Keratinocyte (primary cell): ENCODE results near the gene RNF141. TPM values are rescaled to one million over a fixed set of nuclear protein-coding genes. Genes with fewer than 3 reads are reported as not detected.

Experiments used
- DNase-seq: peaks from one replicate; pipeline ENCODE4 v3.0.0-alpha.2; 2011; ENCODE audit warnings: low read depth, missing footprints, low spot score
- FAIRE-seq: peaks from 2 replicates; lab custom pipeline; 2011; peaks lifted over from hg19 to GRCh38; lab: Jason Lieb, UNC
- H2AFZ ChIP-seq: 2 replicates; pipeline ENCODE4 v1.6.0; 2012; ENCODE audit warnings: low read length, control low read depth, inconsistent platforms; ENCODE audit not compliant: control insufficient read depth
- H3K27ac ChIP-seq: 2 replicates; pipeline ENCODE4 v1.5.1; 2011; ENCODE audit warnings: low read length; ENCODE audit not compliant: control insufficient read depth, insufficient read depth
- H3K27me3 ChIP-seq: 3 replicates; pipeline ENCODE4 v1.6.0; 2011; ENCODE audit warnings: low read length; ENCODE audit not compliant: control insufficient read depth, insufficient read depth; ENCODE audit errors: extremely low read depth
- H3K36me3 ChIP-seq, 2 experiments: 2 replicates in 1 of 2; 3 replicates in 1 of 2; pipeline ENCODE4 v1.5.1; 2011; ENCODE audit warnings: low read length in 2 of 2, mild to moderate bottlenecking in 1 of 2; ENCODE audit not compliant: control insufficient read depth in 2 of 2, insufficient read depth in 2 of 2; ENCODE audit errors: extremely low read depth in 1 of 2
- H3K4me1 ChIP-seq: 3 replicates; pipeline ENCODE4 v1.5.1; 2011; ENCODE audit warnings: low read length; ENCODE audit not compliant: control insufficient read depth, insufficient read depth; ENCODE audit errors: extremely low read depth
- H3K4me2 ChIP-seq: 3 replicates; pipeline ENCODE4 v1.6.0; 2011; ENCODE audit warnings: low read depth, low read length; ENCODE audit not compliant: control insufficient read depth, insufficient read depth; ENCODE audit errors: extremely low read depth
- H3K4me3 ChIP-seq, 3 experiments: fragments of 200-600 bp in 1 of 3; sonication (generic) in 1 of 3; 2 replicates in 2 of 3; 3 replicates in 1 of 3; pipeline ENCODE4 v1.5.1; 2011 to 2016; ENCODE audit warnings: low read length in 3 of 3, mild to moderate bottlenecking in 3 of 3, control low read depth in 2 of 3, inconsistent platforms in 1 of 3, low read depth in 1 of 3, mixed read lengths in 1 of 3, mixed run types in 1 of 3, moderate library complexity in 1 of 3; ENCODE audit not compliant: control insufficient read depth in 2 of 3, insufficient read depth in 2 of 3; ENCODE audit errors: extremely low read depth in 1 of 3
- H3K79me2 ChIP-seq: 2 replicates; pipeline ENCODE4 v1.6.0; 2012; ENCODE audit warnings: low read length; ENCODE audit not compliant: control insufficient read depth, insufficient read depth
- H3K9ac ChIP-seq: 3 replicates; pipeline ENCODE4 v1.6.0; 2011; ENCODE audit warnings: low read length; ENCODE audit not compliant: control insufficient read depth, insufficient read depth; ENCODE audit errors: extremely low read depth
- H3K9me1 ChIP-seq: 3 replicates; pipeline ENCODE4 v1.6.0; 2011; ENCODE audit warnings: low read length; ENCODE audit not compliant: control insufficient read depth, insufficient read depth; ENCODE audit errors: extremely low read depth
- H3K9me3 ChIP-seq: 2 replicates; pipeline ENCODE4 v1.5.1; 2012; ENCODE audit warnings: low read depth, low read length; ENCODE audit not compliant: control insufficient read depth
- H4K20me1 ChIP-seq: 3 replicates; pipeline ENCODE4 v1.6.0; 2011; ENCODE audit warnings: low read length; ENCODE audit not compliant: control insufficient read depth, insufficient read depth; ENCODE audit errors: extremely low read depth
- CTCF ChIP-seq, 3 experiments: IDR thresholded peaks in 1 of 3; conservative IDR thresholded peaks in 1 of 3; optimal IDR thresholded peaks in 1 of 3; 2 replicates in 2 of 3; 3 replicates in 1 of 3; pipeline versions ENCODE3 to v1.5.1; 2011; ENCODE audit warnings: low read length in 3 of 3, mild to moderate bottlenecking in 3 of 3, moderate library complexity in 2 of 3, control low read depth in 1 of 3, inconsistent platforms in 1 of 3; ENCODE audit not compliant: insufficient read depth in 2 of 3; ENCODE audit errors: extremely low read depth in 1 of 3
- EZH2 ChIP-seq: IDR thresholded peaks from one replicate; pipeline ENCODE4 v1.6.1; 2012; ENCODE audit warnings: inconsistent platforms, mild to moderate bottlenecking, low read length, moderate library complexity
- dilution Hi-C: fragments of 300-500 bp; cut with MboI; formaldehyde crosslinking; loops from one replicate; pipeline ENCODE4 v1.7.0; 2020; ENCODE audit warnings: low sequenced_read_pairs; ENCODE audit not compliant: extremely low pct_ligation_motif_present
- polyA plus RNA-seq, 5 experiments: library from polyadenylated mRNA; depleted of rRNA in 3 of 5; stranded (reverse) in 3 of 5; stranded (forward) in 1 of 5; unstranded in 1 of 5; fragments of >200 nt; gene quantifications; 1 replicate in 1 of 5; 2 replicates in 3 of 5; 3 replicates in 1 of 5; pipeline versions ENCODE4 v1.2.1 to v1.2.3, GENCODE V29; 2011 to 2012; ENCODE audit warnings: missing spikeins in 2 of 5, low read depth in 1 of 5, low replicate concordance in 1 of 5

RNF141 gene
- polyA plus RNA-seq, 1 donor (not counting 4 experiments of a cell fraction or from before 2014, with no cell fraction given): 59.1 TPM

- Histone ChIP-seq H4K20me1 (no peaks in the 10 kb centered on the region), H3K9me3 (no peaks in the 10 kb centered on the region), H3K4me2 (no peak overlapping the region), H2AFZ (no peak overlapping the region), H3K9ac (no peak overlapping the region), H3K4me1 (no peaks in the 10 kb centered on the region), H3K36me3 (peaks cover 0 to 6% of the 10 kb centered on the region in 2 experiments), H3K4me3 (no peak overlapping the region), H3K27ac (no peak overlapping the region), H3K9me1 (no peaks in the 10 kb centered on the region), H3K79me2 (peaks cover 9% of the 10 kb centered on the region), H3K27me3 (no peaks in the 10 kb centered on the region)
- DNase-seq (no peak), FAIRE-seq (no peak)
- TF ChIP-seq CTCF (optimal IDR thresholded peaks at IDR 0.05 in 1 of 3, IDR thresholded peaks at IDR 0.05 in 1 of 3, conservative IDR thresholded peaks at IDR 0.05 in 1 of 3; ENCODE audit: extremely low read depth in 1 of 3, insufficient read depth in 2 of 3, low read length in 3 of 3) (no peak), EZH2 (no peak)
- dilution Hi-C loops: no loop called here
Observed at GRCh38 chr11:10533323-10533722, 7.7 kb downstream of the RNF141 start.

GRCh38 chr11:10532526-10532925 is 8.5 kb downstream of the RNF141 start:
- TF ChIP-seq EZH2: no peak
- TF ChIP-seq CTCF (optimal IDR thresholded peaks at IDR 0.05 in 1 of 3, IDR thresholded peaks at IDR 0.05 in 1 of 3, conservative IDR thresholded peaks at IDR 0.05 in 1 of 3; ENCODE audit: extremely low read depth in 1 of 3, insufficient read depth in 2 of 3, low read length in 3 of 3): no peak
- FAIRE-seq (no peak), DNase-seq (no peak)
- peaks cover 0 to 8% of the 10 kb centered on the region in 2 experiments for H3K36me3 ChIP-seq
- no peak overlapping the region for H3K4me2 ChIP-seq
- dilution Hi-C loops: no loop called here
- no peak overlapping the region for H3K4me3 ChIP-seq
- H3K9me3 ChIP-seq: no peaks in the 10 kb centered on the region
- H3K9me1 ChIP-seq: no peaks in the 10 kb centered on the region
- H3K79me2 ChIP-seq: peaks cover 3% of the 10 kb centered on the region
- peaks cover 3% of the 10 kb centered on the region for H3K4me1 ChIP-seq
- no peaks in the 10 kb centered on the region for H4K20me1 ChIP-seq
- no peak overlapping the region for H2AFZ ChIP-seq
- no peak overlapping the region for H3K9ac ChIP-seq
- H3K27me3 ChIP-seq: no peaks in the 10 kb centered on the region
- H3K27ac ChIP-seq: no peak overlapping the region
